ENCODE results near the gene ZBTB18.

Gene ZBTB18

GRCh38 chr1:244089561-244089960 is 38.5 kb downstream of the ZBTB18 start:
- no peak for DNase-seq (ENCODE audit: low spot score)

GRCh38 chr1:244090645-244091044 is 39.6 kb downstream of the ZBTB18 start:
- no peak for DNase-seq (ENCODE audit: low spot score)

- no peak for DNase-seq (ENCODE audit: low spot score)
These were observed 41.3 kb downstream of the ZBTB18 start for GRCh38 chr1:244092293-244092963.

DNA sequence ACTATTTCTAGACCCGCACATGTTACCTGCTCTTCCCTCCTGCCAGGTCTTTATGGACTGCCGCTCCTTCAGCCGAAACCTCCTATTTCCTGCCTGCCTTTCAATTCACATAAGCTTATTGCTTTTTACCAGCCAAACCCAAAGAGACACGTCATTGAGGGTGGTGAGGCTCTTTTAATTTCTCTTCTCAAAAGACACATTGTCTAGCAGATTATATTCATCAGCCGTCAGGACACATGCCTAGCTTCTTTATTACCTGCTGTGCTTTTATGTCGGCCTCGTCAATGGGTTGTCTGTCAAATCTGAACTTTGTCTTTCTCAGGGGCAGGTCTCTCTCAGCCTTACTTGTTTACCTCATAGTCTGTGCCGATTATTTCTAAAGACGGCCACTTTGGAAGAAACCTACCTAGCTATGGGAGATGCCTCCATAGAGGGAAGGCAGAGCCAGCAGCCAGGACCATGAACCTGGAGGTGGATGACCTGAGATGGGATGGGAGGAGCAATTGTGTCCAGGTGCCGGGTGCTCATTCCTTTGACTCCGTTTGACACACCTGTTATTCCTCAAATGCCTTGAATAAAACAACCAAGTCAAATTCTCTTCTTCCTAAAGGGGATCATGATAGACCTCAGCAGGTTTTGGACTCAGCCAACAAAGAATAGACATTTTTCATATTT is 42.0 kb downstream of the ZBTB18 start:
- DNase-seq (ENCODE audit: low spot score) = no peak

- no peak for DNase-seq (ENCODE audit: low spot score)
These were observed 43.9 kb downstream of the ZBTB18 start for GRCh38 chr1:244094880-244095528.

DNA sequence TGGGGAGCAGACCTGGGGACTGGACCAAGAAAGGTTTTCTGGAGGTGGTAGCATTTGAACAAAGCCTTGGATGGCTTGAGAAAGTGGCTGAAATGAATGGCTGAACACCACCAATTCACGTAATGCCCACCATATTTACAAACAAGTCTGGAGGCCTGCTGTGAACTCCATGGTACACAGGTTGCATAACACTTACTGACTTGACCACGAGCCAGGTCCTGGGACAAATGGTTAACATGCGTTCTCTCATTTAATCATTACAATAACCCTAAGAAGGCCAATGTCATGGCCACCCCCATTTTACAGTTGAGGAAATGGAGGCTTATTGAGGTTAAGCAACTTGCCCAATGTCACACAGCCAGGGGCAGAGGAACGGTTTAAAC is 44.4 kb downstream of the ZBTB18 start:
- no peak for DNase-seq (ENCODE audit: low spot score)

DNA sequence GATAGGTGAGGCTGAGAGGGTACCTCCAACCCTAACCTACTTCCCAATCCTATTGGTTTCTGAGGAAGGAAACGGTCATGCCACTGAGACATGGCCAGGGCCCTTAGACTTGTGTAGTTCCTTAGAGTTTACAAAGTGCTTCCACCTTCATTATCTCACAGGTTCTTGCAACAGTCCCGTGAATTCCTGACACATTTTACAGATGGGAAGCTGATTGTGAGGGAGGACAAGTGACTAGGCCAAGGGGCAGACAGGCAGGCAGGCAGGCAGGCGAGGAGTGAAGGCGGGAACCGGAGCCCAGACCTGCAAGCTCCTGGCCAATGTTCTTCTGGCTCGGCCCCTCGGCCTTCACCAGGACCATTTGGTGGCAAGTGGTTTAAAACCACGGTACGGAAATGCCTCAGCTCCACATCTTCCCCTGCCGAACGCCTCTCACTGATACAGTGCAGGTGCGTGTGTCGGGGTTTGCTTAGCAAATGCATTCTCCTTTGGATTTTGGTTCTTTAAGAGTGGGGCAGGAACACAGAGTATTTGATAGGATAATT is 45.1 kb downstream of the ZBTB18 start:
- DNase-seq (ENCODE audit: low spot score) = no peak

DNA sequence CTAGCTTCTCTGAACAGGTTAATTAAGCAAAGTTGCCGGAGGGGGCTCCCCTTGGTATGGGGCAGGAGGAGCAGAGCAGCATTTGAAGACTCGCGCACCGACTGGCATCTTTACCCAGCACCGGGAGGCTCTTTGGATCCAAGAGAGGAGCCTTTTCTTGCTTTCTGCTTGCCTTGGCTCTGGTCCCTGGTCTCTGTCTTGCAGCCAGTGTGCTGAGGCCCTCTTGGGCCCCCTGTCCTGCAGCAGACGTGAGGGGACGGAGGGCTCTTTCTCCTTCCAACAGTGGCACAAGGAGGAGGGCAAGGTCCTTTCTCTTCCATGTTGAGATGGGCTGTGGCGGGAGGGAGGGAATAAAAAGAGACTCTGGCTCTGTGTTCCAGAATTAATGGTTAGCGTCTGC is 45.6 kb downstream of the ZBTB18 start:
- DNase-seq (ENCODE audit: low spot score) = no peak

DNA sequence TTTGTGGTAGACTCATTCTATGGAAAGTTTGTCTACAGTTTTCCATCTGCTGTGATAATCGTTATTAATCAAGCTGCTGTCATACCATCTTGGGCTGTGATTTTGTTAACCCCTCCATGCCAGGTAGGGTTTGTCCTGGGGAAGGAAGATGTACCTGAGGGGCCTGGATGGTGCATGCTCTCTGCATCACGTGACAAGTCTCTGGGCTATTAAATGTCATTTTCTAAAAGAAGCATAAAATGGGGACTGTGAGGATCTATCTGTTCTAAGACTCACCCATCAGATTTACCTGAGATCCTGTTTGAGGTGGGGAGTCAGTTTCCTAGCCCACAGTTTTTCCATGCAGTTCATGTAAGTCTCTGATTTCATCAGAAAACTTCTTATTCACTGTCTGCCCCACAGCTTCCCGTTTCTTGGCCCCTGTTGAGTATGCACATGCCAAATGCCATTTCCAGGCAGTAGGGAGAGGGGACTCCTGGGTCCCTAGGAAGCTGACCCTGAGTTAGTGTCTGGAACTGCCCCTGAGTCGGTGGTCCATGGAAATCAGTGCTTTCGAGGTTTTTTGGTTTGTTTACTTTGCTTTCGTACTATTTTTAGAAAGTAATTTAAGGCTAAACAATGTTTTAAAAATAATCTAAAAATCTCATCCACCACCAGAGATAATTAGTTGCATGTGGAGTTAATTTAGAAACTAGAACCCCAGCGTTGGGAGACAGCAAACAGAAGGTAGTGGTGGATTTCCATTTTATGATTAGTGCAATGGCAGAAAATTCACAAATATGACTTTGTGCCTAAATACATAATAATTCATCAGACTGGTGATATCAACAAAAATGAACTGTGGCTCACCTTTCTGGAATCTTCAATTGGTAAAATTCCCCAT is 46.7 kb downstream of the ZBTB18 start:
- no peak for DNase-seq (ENCODE audit: low spot score)

- DNase-seq (ENCODE audit: low spot score) = no peak
These were observed 48.3 kb downstream of the ZBTB18 start for GRCh38 chr1:244099258-244099930.

DNA sequence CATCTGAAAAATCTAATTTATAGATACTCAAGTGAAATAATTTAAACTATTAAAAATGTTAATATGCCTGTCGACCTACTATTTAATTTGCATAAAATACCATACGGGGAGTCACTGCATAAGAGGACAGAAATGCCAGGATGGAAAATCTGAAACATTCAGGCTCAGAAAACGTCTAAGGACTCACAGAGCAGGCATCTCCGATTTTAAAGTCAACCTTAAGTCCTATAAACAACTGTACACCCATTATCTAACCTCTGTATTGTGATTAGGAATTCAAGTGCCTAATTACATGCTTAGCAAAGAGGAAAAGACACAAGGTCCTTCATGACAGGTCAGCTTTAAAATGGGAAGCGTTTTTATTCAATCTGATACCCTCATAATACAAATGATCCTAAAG is 49.2 kb downstream of the ZBTB18 start:
- no peak for DNase-seq (ENCODE audit: low spot score)

DNA sequence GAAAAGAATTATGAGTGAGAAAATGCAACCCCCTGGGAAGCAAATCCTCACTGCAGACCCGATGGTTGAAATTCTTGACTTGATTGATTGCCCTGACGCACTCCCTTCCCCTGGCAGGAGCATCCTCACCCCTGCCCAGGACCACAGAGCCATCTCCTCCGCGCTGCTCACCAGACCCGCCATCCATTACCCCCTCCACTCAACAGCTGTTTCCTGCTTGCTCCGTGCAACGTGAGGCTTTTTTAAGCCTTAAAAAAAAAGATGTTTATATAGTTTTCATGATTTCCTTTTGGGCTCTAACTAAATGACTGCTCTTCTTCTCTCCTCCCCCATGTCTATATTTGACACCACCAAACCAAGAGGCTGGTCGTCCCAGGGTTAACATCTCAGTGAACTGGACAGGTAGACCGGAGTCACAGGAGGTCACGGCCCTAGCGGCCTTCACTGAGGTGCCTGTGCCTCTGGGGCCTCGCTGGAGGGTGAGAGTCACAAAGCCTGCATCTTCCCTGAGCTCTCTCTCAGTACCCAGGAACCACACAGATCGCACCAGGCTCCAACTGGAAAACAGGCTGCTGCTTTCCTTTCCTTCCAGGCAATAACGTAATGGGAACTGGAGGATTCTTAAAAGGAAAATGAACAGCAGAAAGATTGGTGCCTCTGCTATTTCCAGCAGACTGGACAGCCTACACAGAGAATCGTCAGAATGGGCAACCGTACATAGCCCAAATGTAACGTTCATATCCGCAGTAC is 49.8 kb downstream of the ZBTB18 start:
- DNase-seq (ENCODE audit: low spot score) = no peak

GRCh38 chr1:244102046-244102445 is 51.0 kb downstream of the ZBTB18 start:
- DNase-seq (ENCODE audit: low spot score) = no peak

- no peak for DNase-seq (ENCODE audit: low spot score)
These were observed 51.4 kb downstream of the ZBTB18 start for GRCh38 chr1:244102468-244102867.

DNA sequence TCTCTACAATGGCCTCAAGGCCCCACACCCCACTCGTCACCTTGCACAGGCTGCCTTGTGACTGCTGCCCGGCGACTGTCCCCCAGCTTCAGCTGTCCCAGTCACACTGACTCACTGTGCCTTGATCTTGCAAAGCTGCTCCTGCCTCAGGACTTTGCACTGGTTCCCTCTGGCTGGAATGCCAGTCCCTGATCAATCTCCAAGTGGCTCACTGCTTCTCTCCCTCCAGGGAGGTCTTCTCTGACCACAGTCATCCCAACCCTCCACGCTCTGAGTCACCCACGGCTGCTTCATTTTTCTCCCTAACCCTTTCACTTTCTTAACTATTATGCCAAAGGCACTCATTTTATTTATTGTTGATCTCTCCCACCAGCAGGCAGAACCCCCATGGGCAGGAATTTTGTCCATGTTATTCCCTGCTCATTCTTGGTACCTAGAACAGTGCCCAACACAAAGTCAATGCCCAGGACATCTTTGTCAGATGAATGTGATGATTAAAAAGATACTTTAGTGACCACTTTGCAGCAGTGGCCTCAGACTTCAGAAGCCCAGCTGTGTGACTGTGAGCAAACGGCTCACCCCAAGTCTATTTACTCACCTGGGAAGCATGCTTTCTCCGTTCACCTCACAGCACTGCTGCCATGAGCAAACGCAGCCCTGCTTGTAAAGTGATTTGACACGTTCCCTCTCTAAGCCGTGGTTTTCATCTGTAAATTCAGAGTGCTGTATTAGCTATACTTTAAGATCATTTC is 53.4 kb downstream of the ZBTB18 start:
- DNase-seq (ENCODE audit: low spot score) = no peak

DNA sequence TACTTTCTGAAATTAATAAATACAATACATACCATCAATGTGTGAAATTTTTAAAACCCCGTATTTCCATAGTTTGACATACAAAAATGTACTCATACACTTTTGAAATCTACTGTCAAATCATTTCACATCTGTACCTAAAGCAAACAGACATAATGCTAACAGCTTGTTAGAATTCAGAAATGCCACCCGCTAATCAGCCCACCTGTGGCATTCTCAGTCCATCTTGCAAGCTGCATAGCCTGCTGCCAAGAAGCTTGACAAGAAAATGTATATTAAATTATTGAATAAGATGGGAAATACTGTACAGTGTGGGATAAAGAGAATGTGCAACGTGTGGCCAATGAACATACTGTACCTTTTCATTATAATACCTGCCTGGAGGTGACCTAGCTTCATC is 55.1 kb downstream of the ZBTB18 start:
- DNase-seq (ENCODE audit: low spot score) = no peak
